CD4-positive, alpha-beta T cell treated with Interleukin-6 at 100 ng/mL for 8 hours (primary cell): ENCODE measurements around the gene RASSF1.

Source experiments
- DNase-seq: peaks from one replicate; pipeline ENCODE4 v3.0.0-alpha.2; 2020; ENCODE audit warnings: mixed read lengths, low spot score

Gene RASSF1, protein sequence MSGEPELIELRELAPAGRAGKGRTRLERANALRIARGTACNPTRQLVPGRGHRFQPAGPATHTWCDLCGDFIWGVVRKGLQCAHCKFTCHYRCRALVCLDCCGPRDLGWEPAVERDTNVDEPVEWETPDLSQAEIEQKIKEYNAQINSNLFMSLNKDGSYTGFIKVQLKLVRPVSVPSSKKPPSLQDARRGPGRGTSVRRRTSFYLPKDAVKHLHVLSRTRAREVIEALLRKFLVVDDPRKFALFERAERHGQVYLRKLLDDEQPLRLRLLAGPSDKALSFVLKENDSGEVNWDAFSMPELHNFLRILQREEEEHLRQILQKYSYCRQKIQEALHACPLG

DNA sequence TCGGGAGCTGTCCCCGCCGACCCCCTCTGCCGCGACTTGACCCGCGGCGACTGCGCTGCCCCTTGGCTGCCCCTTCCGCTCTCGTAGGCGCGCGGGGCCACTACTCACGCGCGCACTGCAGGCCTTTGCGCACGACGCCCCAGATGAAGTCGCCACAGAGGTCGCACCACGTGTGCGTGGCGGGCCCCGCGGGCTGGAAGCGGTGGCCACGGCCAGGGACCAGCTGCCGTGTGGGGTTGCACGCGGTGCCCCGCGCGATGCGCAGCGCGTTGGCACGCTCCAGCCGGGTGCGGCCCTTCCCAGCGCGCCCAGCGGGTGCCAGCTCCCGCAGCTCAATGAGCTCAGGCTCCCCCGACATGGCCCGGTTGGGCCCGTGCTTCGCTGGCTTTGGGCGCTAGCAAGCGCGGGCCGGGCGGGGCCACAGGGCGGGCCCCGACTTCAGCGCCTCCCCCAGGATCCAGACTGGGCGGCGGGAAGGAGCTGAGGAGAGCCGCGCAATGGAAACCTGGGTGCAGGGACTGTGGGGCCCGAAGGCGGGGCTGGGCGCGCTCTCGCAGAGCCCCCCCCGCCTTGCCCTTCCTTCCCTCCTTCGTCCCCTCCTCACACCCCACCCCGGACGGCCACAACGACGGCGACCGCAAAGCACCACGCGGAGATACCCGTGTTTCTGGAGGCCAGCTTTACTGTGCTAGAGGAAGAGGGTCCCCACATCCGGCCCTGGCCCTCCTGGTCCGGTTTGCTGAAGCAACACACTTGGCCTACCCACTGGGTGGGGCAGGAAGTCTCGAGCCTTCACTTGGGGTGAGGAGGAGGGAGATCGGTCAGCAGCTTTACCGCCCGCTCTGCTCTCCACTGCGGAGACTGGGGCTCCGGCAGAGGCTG is at the start of gene RASSF1:
TSS of gene RASSF1 (minus strand) at position 389 of the 882 bp plus-strand sequence. CDS start at position 358, 31 bp downstream.
- peak; percentile 50 for DNase-seq

DNA sequence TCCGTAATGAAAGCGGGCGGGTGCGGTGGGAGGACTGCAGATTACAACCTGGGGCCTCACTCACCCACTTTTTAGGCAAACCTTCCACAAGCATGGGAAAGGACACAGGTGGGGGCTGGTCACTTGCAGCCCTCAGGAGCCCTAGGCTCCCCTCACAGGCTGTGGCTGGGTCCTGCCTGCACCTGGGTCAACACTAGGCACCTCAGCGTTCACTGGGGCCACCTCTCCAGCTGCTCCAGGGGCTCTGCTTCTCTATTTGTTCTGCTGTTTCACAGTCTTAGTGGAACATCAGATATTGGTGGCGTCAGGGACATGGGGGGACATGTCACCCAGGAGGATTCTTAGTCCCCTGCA is 48.8 kb upstream of the RASSF1 start:
- no peak for DNase-seq

DNA sequence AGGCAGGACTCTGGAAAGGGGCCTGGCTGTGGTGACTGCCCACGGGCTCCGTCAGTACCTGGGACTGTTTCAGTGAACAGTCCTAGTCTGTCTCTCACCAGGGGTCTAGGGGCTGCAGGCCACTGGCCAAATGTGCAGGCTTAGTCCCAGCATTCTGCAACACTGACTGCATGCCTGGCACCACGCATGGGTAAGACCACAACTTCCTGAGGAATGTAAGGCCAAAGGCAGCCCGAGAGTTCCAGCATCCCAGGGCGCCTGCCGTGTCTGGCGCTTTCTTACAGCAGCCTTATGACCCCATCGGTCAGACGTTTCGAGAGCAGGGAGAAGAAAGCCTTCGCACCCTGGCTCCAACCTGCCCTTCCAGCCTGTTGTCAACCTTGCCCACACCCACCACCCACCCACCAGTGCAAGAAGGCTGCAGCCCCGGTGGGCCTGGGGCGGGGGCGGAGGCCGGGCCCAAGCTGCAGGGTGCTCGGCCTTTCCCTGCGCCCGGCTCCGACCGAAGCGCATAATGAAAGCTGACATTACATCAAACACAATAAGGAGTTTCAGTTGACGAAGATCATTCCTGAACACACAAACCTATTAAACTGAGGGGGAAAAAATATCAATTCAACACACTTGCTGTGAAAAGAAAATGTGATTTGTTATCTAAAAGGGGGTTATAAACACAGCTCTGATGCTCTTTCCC is 48.2 kb upstream of the RASSF1 start:
- no peak for DNase-seq

DNA sequence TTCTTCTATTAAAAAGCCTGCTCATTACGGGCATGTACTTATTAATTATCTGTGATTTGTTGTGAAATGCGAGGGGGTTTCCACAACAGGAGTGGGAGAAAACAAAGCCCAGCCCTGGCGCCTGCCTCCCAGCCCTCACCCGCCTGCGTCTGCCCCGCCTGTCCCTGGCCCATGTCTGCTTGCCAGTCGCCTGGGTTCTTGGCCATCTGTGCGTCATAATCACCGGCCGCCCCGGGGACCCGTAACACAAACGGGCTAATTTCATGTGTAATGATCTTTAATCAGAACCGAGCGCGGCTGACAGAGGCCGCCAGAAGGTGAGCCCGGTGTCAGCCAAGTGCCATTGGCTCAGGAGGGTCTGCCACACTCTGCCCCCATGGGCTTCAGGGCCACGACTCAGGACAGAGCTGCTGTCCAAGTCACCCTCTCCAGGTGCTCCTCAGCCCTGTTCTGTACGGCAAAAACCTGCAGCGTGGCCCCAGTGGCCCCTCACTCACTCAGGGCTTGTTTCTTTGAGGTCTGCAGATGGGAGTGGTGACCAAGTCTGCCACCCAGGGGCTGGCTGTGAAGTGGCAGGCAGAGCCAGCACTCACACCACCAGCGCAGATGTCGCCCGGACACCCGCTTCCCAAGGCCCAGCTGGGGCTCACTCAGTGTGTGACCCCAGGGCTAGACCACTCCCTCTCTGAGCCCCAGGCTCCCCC is 47.5 kb upstream of the RASSF1 start:
- DNase-seq: no peak

DNA sequence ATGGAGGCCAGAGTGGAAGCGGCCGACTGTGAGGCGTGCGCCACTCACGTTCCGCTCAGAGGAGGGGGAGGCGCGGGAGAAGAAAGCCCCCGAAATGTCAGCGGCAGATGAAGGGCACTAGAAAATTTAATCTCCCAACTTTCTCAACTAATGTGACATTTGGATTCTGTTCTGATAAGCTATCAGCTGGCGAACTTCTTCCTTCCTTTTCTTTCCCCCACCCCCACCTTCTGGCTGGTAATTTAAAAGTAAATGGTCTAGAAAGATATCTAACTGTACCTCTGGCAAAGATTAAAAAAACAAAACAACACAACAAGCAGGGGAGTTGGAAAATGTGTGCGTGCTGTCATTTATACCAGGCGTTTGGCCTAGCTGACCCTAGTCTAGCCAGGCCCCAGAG is 45.1 kb upstream of the RASSF1 start:
- DNase-seq: no peak

DNA sequence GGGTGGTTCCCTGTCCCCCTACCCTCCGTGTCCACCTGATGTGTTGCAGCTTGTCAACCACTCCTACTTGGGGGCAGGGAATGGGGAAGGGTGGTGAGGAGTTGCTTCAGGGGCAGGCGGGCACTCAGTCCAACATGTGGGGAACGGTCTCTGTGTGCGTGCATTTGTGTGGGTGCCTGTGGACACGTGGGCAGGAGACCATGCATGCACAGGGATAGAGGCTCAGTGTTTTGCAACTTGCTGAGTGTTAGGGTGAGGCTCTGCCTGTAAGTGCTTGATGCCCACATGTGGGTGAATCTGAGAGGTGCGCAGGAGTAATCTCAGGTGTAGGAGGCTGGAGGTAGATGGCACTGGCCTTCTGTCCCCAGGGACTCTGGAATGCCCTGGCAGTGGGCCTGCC is 43.1 kb upstream of the RASSF1 start:
- no peak for DNase-seq

DNA sequence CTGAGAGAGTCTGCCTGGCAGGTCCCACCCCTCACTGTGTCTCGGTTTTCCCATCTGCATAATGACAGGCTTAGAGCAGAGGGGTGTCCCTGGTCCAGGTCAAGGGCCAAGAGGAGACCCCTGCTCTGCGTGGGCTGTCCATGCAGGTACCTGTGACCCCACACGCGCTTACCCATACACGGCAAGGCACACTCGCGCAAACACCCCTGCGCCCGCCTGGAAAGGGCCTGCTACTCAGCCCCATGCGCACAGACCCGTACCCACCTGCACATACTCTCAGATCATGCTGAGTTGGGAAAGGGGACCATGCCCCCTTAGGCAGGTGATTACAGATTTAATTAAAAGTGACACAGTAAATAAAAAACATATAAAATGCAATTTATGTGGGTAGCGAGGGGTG is 42.1 kb upstream of the RASSF1 start:
- DNase-seq: no peak

DNA sequence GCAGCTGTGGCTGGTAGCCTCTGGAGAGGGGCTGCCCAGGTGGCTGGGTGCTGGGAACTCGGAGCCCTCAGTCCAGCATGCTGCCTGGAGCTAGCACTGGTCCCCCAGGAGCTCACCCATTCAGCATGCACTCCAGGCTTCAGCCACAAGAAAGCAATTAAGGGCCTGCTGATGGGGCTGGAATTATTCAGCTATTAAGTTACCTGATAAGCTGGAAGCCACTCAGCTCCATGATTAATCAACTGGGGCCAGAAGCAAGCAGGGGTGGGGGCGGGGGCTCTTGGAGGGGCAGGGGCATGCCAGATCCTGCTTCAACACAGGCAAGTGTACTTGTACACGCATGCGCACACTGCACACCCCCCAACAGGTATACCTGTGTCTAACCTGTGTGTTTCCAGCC is 40.7 kb upstream of the RASSF1 start:
- no peak for DNase-seq

DNA sequence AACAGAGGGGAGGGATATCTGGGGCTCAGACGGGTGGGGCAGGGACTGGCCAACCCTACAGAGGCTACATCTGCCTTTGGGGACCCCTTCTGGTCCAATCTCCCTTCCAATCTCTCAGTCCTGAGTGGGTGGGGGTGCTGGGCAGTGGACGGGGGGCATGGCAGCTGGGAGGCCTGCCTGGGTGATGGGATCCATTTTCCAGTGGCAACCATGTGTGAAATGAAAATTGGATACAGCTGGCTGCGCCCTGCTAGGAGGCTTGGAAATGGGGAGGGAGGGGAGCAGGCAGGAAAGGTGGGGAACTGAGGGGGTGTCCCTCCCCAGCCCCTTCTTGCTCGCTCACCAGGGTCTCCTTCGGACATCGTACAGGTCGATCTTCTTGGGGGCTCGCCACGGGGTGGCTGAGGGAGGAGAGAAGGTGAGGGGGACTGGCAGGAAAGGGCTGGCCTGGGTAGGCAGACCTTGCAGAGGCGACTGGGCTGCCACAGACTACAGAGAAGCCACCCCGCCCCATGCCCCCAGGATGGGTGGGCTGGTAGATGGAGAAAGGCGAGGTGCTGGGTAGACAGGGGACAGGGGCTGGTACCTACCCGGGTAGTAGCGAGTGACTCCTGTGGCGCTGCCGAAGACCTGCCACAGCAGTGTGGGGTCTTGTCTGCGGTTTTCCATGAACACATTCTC is 39.9 kb upstream of the RASSF1 start:
- DNase-seq: no peak

DNA sequence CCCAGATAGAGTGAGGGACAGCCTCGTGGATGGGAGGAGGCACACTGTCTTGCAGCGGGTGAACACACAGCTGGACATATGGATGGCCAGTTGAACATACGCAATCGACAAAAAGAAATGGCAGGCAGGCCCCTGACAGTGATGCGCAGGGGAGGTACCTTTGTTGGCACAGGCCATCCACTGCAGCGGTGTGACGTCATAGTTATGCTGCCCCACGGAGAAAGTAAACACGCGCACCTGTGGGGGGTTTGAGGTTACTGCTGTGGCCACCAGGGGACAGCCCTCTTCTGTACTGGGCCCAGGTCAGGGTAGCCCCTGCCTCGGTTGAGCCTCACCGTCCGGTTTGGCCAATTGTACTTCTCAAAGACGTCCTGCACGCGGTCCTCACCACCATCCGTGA is 38.1 kb upstream of the RASSF1 start:
- DNase-seq: no peak

DNA sequence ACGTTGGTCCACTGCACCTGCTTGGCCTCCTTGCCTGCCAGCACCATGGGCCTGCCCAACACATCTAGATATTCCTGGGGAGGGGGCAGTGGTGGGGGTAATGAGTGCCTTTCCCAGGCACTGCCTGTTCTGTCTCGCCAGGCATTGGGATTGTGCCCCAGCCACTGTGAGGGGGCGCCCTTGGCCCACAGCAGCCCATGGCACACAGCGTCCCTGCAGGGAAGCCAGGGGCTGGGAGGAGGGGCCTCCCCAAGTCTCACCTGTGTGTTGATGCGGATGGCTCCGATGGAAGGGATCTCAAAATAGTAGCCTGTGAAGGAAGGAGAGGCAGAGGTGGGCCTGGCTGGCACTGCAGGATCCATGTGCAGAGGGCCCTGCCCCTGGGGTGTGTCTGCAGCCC is 37.4 kb upstream of the RASSF1 start:
- no peak for DNase-seq

DNA sequence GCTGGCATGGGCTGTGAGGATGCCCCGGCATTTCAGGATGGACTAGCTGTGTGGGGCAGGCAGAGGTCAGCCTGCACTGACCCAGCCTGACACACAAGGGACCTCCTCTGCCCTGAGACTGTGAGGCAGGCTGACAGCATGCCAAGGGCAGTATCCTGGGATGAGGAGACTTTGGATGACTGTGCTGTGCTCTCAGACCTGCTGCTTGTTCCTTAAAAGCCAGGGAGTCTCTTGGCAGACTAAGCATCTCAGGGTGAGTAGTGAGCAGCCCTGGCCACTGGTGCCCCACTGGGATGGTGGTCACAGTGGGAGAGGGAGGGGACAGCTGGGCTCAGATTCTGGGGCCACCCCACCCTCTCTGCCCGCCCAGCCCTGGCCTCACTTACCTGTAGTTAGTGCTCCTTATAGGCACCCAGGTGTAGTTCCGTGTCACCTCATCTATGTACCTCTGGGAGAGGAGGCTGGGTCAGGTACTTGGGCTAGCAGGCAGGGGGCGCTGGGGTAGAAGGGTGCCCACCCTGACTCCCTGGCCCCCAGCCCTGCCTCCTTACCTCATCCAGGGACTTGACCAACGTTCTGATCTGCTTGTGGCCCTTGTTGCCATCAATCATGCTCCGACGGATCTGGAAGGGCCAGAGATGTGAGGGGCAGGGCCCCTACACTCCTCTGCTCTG is 34.8 kb upstream of the RASSF1 start:
- DNase-seq: no peak

DNA sequence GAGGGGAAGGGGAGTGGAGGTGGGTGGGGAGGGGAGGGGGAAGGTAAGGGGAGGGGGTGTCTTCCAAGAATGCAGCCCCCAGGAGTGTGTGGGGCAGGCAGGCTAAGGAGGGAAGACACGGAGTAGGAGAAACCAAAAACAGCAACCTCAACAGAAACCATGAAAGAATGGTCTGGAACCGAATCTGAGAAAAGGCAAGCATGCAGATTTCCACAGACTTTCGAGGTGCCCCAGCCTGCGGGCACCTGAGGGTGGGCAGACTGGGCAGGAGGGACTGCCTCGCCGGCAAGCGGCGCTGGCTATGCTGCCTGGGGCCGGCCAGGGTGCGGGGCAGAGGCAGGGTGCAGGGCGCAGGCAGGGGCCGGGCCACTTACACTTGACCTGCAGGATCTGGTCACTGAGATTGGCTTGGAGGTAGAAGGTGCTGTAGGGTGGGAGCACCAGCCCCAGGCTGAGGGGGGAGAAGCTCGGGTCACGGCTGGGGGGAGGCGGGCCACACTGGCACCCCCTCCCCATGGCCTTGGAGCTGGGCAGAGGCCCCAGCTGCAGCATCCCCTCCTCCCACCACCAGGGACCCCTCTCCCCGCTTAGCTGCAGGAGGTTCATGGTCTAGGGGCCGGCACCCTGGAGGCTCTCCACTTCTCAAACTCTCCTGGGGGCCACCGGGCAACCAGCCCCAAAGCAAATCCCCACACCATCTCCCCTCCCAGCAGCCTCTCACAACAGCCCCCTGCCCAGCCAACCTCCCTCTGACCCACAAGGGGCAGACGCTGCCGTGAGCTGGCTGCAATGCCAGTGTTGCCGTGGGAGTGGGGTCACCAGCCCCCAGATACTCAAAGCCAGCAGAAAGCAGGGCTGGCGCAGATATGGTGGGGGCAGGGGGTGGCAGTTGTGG is 34.0 kb upstream of the RASSF1 start:
- DNase-seq: no peak

DNA sequence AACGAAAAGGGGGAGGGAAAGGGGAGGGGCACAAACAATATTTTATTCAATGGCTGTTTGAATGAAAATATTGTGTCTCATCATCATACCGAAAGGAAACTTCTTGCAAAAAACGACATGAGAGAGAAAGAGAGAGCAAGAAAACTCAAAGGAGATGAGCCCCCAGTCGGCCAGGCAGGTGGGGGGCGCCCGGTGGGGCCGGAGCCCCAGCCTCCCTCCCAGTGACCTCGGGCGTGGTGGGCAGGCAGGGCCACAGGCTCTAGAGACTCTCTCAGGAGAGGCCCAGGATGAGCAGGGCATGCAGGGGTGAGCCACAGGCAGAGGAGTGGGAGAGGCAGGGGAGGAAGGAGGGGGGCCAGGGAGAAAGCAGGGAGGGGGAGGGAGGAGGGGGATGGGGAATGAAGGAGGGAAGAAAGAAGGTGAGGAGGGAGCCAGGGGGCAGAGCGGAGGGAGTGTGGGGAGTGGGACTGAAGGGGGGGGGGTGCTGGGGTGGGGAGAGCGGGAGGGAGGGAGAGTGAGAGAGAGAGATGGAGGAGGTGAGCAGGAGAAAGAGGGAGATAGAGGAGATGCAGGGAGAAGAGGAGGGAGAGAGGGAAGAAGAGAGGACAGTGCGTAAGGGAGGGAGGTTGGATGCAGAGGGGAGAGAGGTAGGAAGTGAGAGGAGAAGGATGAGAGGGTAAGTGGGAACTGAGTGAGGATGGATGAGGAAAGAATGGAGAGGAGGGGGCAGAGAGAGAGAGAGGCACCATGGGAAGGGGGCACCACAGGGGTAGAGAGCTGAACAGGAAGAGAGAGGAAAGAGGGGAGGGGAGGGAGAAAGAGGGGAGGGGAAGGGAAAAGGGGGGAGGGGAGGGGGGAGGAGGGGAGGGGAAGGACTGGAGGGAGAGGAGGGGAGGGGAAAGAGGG is 32.8 kb upstream of the RASSF1 start:
- no peak for DNase-seq

DNA sequence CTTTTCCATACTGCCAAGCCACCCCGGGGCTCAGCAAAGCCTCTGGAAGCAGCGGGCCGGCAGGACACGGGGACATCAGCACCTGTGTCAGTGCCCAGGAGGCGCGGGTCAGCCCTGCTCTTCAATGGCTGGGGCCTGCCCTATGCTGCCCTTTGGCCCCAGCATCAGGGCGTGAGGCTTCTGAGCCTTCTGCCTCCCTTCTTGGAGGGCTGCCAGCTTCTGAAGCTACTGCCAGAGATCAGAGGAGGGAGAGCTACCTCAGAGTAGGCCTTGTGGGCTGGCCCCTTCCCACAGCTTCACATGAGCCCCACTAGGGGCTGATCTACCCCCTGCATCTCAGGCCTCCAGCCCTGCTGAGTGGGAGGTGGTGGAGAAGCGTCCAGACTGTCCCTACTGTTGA is 31.7 kb upstream of the RASSF1 start:
- no peak for DNase-seq

DNA sequence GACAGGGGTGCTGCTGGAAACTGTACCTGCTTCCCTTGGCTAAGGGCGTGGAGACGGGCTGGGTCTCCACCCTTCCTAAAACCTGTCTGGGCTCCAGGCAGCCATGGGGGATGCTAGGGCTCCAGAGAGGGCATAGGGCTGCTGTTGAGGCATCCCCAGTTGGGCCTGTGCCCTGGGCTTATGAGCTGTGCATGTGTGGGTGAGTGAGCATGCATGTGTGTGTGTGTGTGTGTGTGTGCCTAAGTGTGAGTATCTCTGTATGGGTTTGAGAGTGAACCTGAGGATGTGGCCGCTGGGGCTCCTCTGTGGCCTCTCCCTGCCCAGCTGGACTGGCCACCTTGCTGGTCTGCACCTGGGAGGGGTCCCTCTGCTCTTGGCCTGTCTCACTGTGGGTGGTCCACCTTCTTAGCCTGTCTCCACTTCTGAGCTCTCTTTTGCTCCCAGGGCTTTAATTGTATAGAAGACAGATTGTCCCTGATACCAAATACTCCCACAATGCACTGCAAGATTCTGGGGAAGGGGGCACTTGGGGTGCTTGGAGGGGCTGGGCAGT is 30.6 kb upstream of the RASSF1 start:
- no peak for DNase-seq

DNA sequence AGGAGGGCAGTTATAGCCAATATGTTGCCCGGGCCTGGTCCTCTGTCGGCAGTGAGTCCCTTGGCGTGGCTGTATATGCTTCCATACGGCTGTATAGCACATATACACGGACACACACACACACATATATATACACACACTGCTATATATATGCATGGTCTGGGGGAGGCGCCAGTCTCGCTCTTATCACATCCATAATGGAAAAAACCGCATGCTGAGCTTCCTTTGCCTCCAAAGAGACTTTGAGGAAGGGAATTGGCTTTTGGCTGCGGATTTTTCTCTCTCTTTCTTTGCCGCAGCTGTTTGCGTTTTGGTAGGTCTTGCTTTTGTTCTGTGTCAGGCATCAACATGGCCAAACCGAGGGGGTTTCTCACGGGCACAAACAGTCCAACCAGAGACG is 30.0 kb upstream of the RASSF1 start:
- DNase-seq: no peak

DNA sequence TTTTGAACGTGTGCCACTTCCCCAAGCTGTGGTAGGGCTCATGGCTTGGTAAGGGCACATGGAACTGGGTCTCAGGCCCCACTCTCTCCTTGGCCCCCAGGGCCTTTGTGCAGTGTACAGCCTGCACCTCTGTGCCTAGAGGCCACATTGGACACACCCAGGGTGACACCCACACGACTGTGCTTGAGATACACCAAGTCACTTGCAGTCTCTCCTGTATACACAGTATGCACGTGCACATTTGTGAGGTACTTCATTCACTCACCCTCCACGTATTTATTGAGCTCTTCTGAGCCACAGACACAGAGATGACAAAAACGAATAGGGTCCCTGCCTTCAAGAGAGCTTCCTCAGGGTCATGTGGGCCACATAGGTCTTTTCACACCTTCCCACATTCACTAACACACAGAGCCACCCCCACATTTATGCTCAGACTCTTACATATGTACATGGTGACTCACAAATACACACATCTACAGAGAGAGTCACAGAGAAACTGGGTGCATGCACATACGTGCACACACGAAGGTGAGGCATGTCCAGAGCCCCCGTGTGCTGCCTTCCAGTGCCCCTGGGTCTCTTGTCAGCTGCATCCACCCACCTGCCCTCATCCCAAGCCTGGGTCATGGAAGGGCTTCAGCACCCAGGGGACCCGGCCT is 28.5 kb upstream of the RASSF1 start:
- DNase-seq: no peak
